ENCODE measurements around the gene PSMB5.

PSMB5 gene

DNA sequence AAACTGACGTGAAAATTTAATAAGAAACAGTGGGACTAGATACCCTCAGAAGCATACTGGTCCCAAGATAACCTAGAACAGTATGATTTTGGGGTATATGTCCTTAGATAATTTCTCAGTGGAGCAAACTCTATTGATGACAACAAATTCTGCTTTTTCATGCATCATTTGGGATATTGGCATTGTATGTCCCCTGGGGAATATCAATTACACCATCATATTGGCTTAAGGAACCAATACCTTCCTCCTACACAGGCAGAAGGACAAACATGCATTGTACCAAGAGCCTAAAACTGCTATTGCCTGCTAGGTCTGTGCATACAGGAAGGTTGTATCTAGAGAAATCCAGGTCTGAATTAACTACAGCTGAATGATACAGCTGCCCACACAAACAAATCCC lies 40.2 kb upstream of the PSMB5 start:
- CTCF ChIA-PET = no interaction called here
- no peak for DNase-seq (ENCODE audit: extremely low spot score)
- TF ChIP-seq LEF1 (IDR thresholded peaks at IDR 0.05; ENCODE audit: borderline replicate concordance) = no peak
- TF ChIP-seq ARNT (IDR thresholded peaks at IDR 0.05) = no peak
- TF ChIP-seq FOXA1 (IDR thresholded peaks at IDR 0.05) = no peak
- no peak for TF ChIP-seq FOXM1 (IDR thresholded peaks at IDR 0.05; ENCODE audit: borderline replicate concordance)
- no peak for TF ChIP-seq CTBP1 (IDR thresholded peaks at IDR 0.05; ENCODE audit: borderline replicate concordance)
- no peak for TF ChIP-seq TARDBP (IDR thresholded peaks at IDR 0.05)
- no peak for TF ChIP-seq SUZ12 (IDR thresholded peaks at IDR 0.05)
- TF ChIP-seq BHLHE40 (IDR thresholded peaks at IDR 0.05; ENCODE audit: borderline replicate concordance) = no peak
- no peak for TF ChIP-seq HDGF (IDR thresholded peaks at IDR 0.05; ENCODE audit: borderline replicate concordance)
- no peak for TF ChIP-seq ELF4 (IDR thresholded peaks at IDR 0.05)
- no peak for TF ChIP-seq NFRKB (IDR thresholded peaks at IDR 0.05)
- TF ChIP-seq PKNOX1 (IDR thresholded peaks at IDR 0.05) = no peak
- no peak for TF ChIP-seq ZNF384 (IDR thresholded peaks at IDR 0.05)
- TF ChIP-seq SP1 (IDR thresholded peaks at IDR 0.05) = no peak
- no peak for TF ChIP-seq L3MBTL2 (conservative IDR thresholded peaks at IDR 0.05)
- TF ChIP-seq FOXK2 (IDR thresholded peaks at IDR 0.05) = no peak
- POLR2A ChIA-PET = interaction anchor here (1.3 kb wide), 1 partner anchor 20 kb away, joined by 6 read pairs; the partner anchor contains the start of genes ACIN1 and C14orf119

DNA sequence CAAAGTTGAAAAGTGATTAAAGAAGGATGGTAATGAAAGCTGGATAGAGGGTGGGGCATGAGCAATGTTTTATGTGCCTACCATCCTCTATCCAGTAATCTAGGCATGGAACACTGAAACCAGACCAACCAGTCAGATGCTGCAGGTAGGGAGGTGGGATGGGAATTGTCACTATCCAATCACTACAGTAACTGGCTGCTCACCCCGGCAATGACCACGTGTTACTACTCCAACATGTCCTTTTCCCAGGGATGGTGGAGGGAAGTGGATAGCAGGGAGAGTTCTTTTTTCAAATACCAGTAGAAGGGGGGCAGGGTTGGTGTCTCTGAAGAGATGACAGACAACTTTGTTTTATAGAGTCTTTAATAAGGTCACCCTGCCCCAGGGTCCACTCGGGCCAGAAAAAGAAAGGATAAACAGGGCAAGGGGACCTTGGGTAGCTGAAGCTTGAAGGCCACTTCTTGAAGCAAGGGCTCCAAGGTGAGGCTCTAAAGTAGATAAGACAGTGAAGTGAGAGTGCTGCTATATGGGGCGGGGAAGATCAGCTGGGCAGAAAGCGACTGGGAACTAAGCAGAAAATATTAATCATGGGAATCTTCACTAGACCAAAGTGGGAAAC lies 37.3 kb upstream of the PSMB5 start:
- TF ChIP-seq FOXK2 (IDR thresholded peaks at IDR 0.05) = no peak
- no peak for TF ChIP-seq LEF1 (IDR thresholded peaks at IDR 0.05; ENCODE audit: borderline replicate concordance)
- TF ChIP-seq SUZ12 (IDR thresholded peaks at IDR 0.05) = no peak
- no peak for TF ChIP-seq BHLHE40 (IDR thresholded peaks at IDR 0.05; ENCODE audit: borderline replicate concordance)
- TF ChIP-seq FOXA1 (IDR thresholded peaks at IDR 0.05) = no peak
- TF ChIP-seq ZNF384 (IDR thresholded peaks at IDR 0.05) = no peak
- TF ChIP-seq CTBP1 (IDR thresholded peaks at IDR 0.05; ENCODE audit: borderline replicate concordance) = no peak
- TF ChIP-seq NFRKB (IDR thresholded peaks at IDR 0.05) = no peak
- no peak for TF ChIP-seq HDGF (IDR thresholded peaks at IDR 0.05; ENCODE audit: borderline replicate concordance)
- no peak for TF ChIP-seq PKNOX1 (IDR thresholded peaks at IDR 0.05)
- TF ChIP-seq FOXM1 (IDR thresholded peaks at IDR 0.05; ENCODE audit: borderline replicate concordance) = no peak
- no peak for TF ChIP-seq TARDBP (IDR thresholded peaks at IDR 0.05)
- ChIA-PET POLR2A (interaction anchor here (0.6 to 3.4 kb wide), 20 partner anchors 9 to 249 kb away, joined by 3 to 71 read pairs (median 4); partner anchors contain the start of genes ACIN1, AJUBA, C14orf119 and CDH24), CTCF (interaction anchor here (0.8 to 2.1 kb wide), 10 partner anchors 13 to 143 kb away, joined by 3 to 12 read pairs (median 4); partner anchors contain the start of genes ACIN1, C14orf119 and PRMT5)
- peak; percentile 31 for DNase-seq (ENCODE audit: extremely low spot score)

DNA sequence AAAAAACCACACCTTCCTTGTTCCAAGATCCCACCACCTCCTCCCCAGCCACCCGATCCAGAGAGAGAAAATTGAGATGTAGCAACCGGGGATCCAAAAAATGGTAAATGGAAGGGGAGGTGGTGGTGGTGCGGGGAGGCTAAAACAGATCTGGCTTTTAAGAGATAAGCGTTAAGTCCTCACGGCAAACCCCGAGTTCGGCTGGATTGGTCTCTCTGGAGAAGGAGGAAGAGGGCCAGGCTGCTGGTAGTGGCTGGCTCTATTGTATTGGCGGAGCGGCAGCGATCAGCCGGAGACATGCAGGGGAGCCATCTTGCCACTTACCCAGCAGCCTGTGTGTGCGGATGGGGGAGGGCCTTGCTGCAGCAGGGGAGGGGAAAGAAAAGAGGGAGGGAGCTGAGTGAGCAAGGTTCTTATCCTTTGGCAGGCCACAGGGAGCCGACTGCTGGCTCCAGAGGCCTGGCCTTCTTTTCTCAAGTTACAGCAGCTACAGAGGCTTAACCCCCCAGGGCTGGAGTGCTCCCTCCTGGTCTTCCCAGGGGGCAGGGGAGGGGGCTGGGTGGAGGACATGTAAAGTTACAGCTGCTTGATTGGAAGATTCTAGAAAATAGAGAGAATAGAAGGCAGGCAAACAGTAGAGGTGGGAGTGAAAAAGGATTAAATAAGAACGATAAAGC lies 36.7 kb upstream of the PSMB5 start:
- POLR2A ChIA-PET = interaction anchor here (0.6 to 3.4 kb wide), 19 partner anchors 9 to 250 kb away, joined by 3 to 71 read pairs (median 4); partner anchors contain the start of genes ACIN1, AJUBA, C14orf119 and CDH24
- CTCF ChIA-PET = interaction anchor here (0.8 to 2.1 kb wide), 10 partner anchors 12 to 142 kb away, joined by 3 to 12 read pairs (median 4); partner anchors contain the start of genes ACIN1, C14orf119 and PRMT5

GRCh38 chr14:23070262-23071129 lies 35.8 kb upstream of the PSMB5 start:
- no peak for TF ChIP-seq HDGF (IDR thresholded peaks at IDR 0.05; ENCODE audit: borderline replicate concordance)
- TF ChIP-seq PKNOX1 (IDR thresholded peaks at IDR 0.05) = peak; percentile 53
- no peak for TF ChIP-seq ZNF384 (IDR thresholded peaks at IDR 0.05)
- no peak for TF ChIP-seq ELF4 (IDR thresholded peaks at IDR 0.05)
- ChIA-PET CTCF (interaction anchor here (0.6 to 2.1 kb wide), 8 partner anchors 8 to 112 kb away, joined by 3 to 12 read pairs (median 8); partner anchors contain the start of genes ACIN1 and C14orf119), POLR2A (interaction anchor here (0.5 to 3.4 kb wide), 7 partner anchors 13 to 92 kb away, joined by 3 to 71 read pairs (median 4); partner anchors contain the start of genes ACIN1, C14orf119 and CDH24)
- no peak for DNase-seq (ENCODE audit: extremely low spot score)

More for the DNA sequence above, 36.7 kb upstream of the PSMB5 start:
- no peak for TF ChIP-seq CTBP1 (IDR thresholded peaks at IDR 0.05; ENCODE audit: borderline replicate concordance)
- no peak for TF ChIP-seq FOXA1 (IDR thresholded peaks at IDR 0.05)
- TF ChIP-seq NFRKB (IDR thresholded peaks at IDR 0.05) = peak; percentile 46; the same call in 1 of the 2 replicates
- no peak for TF ChIP-seq PKNOX1 (IDR thresholded peaks at IDR 0.05)
- peak; percentile 25; the same call in 1 of the 2 replicates for TF ChIP-seq ELF4 (IDR thresholded peaks at IDR 0.05)
- no peak for TF ChIP-seq ARNT (IDR thresholded peaks at IDR 0.05)
- TF ChIP-seq SUZ12 (IDR thresholded peaks at IDR 0.05) = no peak
- peak; percentile 89 for DNase-seq (ENCODE audit: extremely low spot score)
